GM12878 (cell line): Measurements from ENCODE around the gene KDM5C. TPM values are rescaled to one million over a fixed set of nuclear protein-coding genes. Genes with fewer than 3 reads are reported as not detected.

ENCODE experiments used
- ATAC-seq: fragments of 200-7000 bp; cut with Tn5 transposase; 3 replicates; pipeline ENCODE4 v1.9.1; 2020; ENCODE audit warnings: mild to moderate bottlenecking, moderate library complexity
- BruUV-seq: library from RNA; stranded (reverse); fragments of 400-500 nt; replicated peaks from 2 replicates; lab custom pipeline; 2021; lab: Mats Ljungman, UMichigan
- CTCF ChIA-PET: fragments of 300-600 bp; sonication (Branson Sonifier 250); formaldehyde crosslinking; extraction: SDS; loops from one replicate; lab custom pipeline; 2021; ENCODE audit warnings: inconsistent platforms; lab: Yijun Ruan, JAX
- POLR2A ChIA-PET: fragments of 350-600 bp; formaldehyde crosslinking; extraction: SDS; loops from one replicate; lab custom pipeline; 2021; ENCODE audit warnings: inconsistent platforms; lab: Charles Lee
- RAD21 ChIA-PET: fragments of 300-600 bp; sonication (Branson Sonifier 250); formaldehyde crosslinking; loops from one replicate; lab custom pipeline; 2023; ENCODE audit warnings: antibody characterized with exemption; ENCODE audit not compliant: unreplicated experiment; lab: Charles Lee
- SMC1A ChIA-PET: fragments of 300-600 bp; sonication (Branson Sonifier 250); formaldehyde crosslinking; loops from one replicate; lab custom pipeline; 2023; ENCODE audit not compliant: unreplicated experiment, uncharacterized antibody; lab: Charles Lee
- DNase-seq: peaks from one replicate; pipeline ENCODE4 v3.0.0-alpha.2; 2011; ENCODE audit warnings: low read depth, low spot score
- FAIRE-seq: peaks from 3 replicates; lab custom pipeline; 2011; peaks lifted over from hg19 to GRCh38; lab: Jason Lieb, UNC
- H2AFZ ChIP-seq: 2 replicates; pipeline ENCODE4 v1.6.0; 2011; ENCODE audit warnings: low read depth, low read length, control low read depth; ENCODE audit not compliant: control insufficient read depth
- H3K27ac ChIP-seq: 2 replicates; pipeline ENCODE4 v1.5.1; 2011; ENCODE audit warnings: control low read depth; ENCODE audit not compliant: control insufficient read depth, insufficient read depth
- H3K27me3 ChIP-seq, 2 experiments: replicated peaks in 1 of 2; 2 replicates each; pipeline versions ENCODE4 v1.6.0 to v1.6.1; 2011; ENCODE audit warnings: low read length in 1 of 2; ENCODE audit not compliant: control insufficient read depth in 2 of 2, insufficient read depth in 2 of 2
- H3K36me3 ChIP-seq, 2 experiments: 2 replicates each; pipeline ENCODE4 v1.5.1; 2011; ENCODE audit warnings: low read length in 1 of 2; ENCODE audit not compliant: control insufficient read depth in 2 of 2, insufficient read depth in 2 of 2
- H3K4me1 ChIP-seq: 2 replicates; pipeline ENCODE4 v1.6.1; 2011; ENCODE audit warnings: mild to moderate bottlenecking, low read length, moderate library complexity, mixed read lengths; ENCODE audit not compliant: control insufficient read depth, insufficient read depth
- H3K4me2 ChIP-seq: 2 replicates; pipeline ENCODE4 v1.6.0; 2011; ENCODE audit warnings: control low read depth; ENCODE audit not compliant: control insufficient read depth, insufficient read depth
- H3K4me3 ChIP-seq: fragments of 200-600 bp; sonication (generic); 2 replicates; pipeline ENCODE4 v1.5.1; 2016
- H3K79me2 ChIP-seq: 2 replicates; pipeline ENCODE4 v1.6.0; 2011; ENCODE audit warnings: low read length; ENCODE audit not compliant: control insufficient read depth, insufficient read depth
- H3K9ac ChIP-seq: 2 replicates; pipeline ENCODE4 v1.8.0; 2011; ENCODE audit warnings: low read length, control low read depth, mixed read lengths; ENCODE audit not compliant: control insufficient read depth, insufficient read depth
- H3K9me3 ChIP-seq: replicated peaks from 3 replicates; pipeline ENCODE4 v1.5.1; 2011; ENCODE audit warnings: mild to moderate bottlenecking, low read length; ENCODE audit not compliant: control insufficient read depth, insufficient read depth
- H4K20me1 ChIP-seq: 2 replicates; pipeline ENCODE4 v1.6.0; 2011; ENCODE audit not compliant: control insufficient read depth, insufficient read depth
- EED ChIP-seq: sonication (generic); IDR thresholded peaks from 2 replicates; pipeline ENCODE4 v1.6.1; 2016; ENCODE audit warnings: antibody characterized with exemption, low read depth
- FOXK2 ChIP-seq: fragments of 450-650 bp; IDR thresholded peaks from 2 replicates; pipeline ENCODE4 v1.6.1; 2017; ENCODE audit warnings: mild to moderate bottlenecking, moderate library complexity
- FOXM1 ChIP-seq: IDR thresholded peaks from 2 replicates; pipeline ENCODE4 v1.6.1; 2012; ENCODE audit warnings: low read depth, mild to moderate bottlenecking, inconsistent platforms, low read length, moderate library complexity
- GATAD2B ChIP-seq: fragments of 450-650 bp; conservative IDR thresholded peaks from 2 replicates; pipeline ENCODE4 v1.6.1; 2017; ENCODE audit warnings: low read depth, mild to moderate bottlenecking, moderate library complexity
- KDM1A ChIP-seq: fragments of 200-600 bp; sonication (generic); IDR thresholded peaks from 2 replicates; pipeline ENCODE4 v1.6.1; 2016; ENCODE audit warnings: borderline replicate concordance
- MXI1 ChIP-seq: fragments of 150-350 bp; IDR thresholded peaks from 2 replicates; pipeline ENCODE4 v1.6.1; 2011; ENCODE audit warnings: low read depth, mild to moderate bottlenecking, inconsistent platforms, low read length, improper control_type of control experiment
- POLR2AphosphoS2 ChIP-seq: IDR thresholded peaks from 2 replicates; pipeline ENCODE4 v1.6.1; 2011; ENCODE audit warnings: low read depth, mild to moderate bottlenecking, low read length, improper control_type of control experiment, moderate library complexity
- SMAD1 ChIP-seq: fragments of 450-650 bp; IDR thresholded peaks from 2 replicates; pipeline ENCODE4 v1.6.1; 2018; ENCODE audit warnings: mild to moderate bottlenecking, low read depth; ENCODE audit not compliant: partially characterized antibody
- SMC3 ChIP-seq: IDR thresholded peaks from 2 replicates; pipeline ENCODE4 v1.6.1; 2011; ENCODE audit warnings: low read length, improper control_type of control experiment, borderline replicate concordance
- ZNF384 ChIP-seq: IDR thresholded peaks from 2 replicates; pipeline ENCODE4 v1.6.1; 2012; ENCODE audit warnings: low read depth, mild to moderate bottlenecking, low read length, improper control_type of control experiment, borderline replicate concordance
- WGBS: methylation state at CpG from one replicate; pipeline ENCODE4 v1.1.6; 2016; ENCODE audit warnings: low lambda C conversion rate; ENCODE audit not compliant: insufficient replicate concordance, insufficient coverage; ENCODE audit errors: missing lambda C conversion rate; 5-methylcytosine and 5-hydroxymethylcytosine counted together
- in situ Hi-C: fragments of 300-500 bp; cut with MboI; formaldehyde crosslinking; loops from 9 replicates; pipeline ENCODE4 v1.14.3; 2018; ENCODE audit warnings: mixed read lengths
- intact Hi-C: fragments of 100-400 bp; cut with micrococcal nuclease; formaldehyde crosslinking; loops from one replicate; pipeline ENCODE4 v1.14.2; 2022; ENCODE audit not compliant: unreplicated experiment
- polyA plus RNA-seq, 11 experiments: library from polyadenylated mRNA; depleted of rRNA in 4 of 11; unstranded in 6 of 11; stranded (reverse) in 5 of 11; fragments of >200 nt; fragmentation: Nextera tagmentation in 4 of 11; fragmentation: Illumina TruSeq in 1 of 11; extraction: Ambion mirVana in 4 of 11; extraction: Trizol in 1 of 11; gene quantifications; 1 replicate in 1 of 11; 2 replicates in 10 of 11; pipeline versions ENCODE4 v1.2.1 to v1.2.3, GENCODE V29; 2011 to 2016; ENCODE audit warnings: inconsistent platforms in 2 of 11, missing spikeins in 2 of 11, low read depth in 1 of 11
- total RNA-seq, 4 experiments: library from RNA; depleted of rRNA in 3 of 4; stranded (reverse); fragments of >200 nt in 3 of 4; fragmentation: Illumina TruSeq in 1 of 4; extraction: Trizol in 1 of 4; gene quantifications; 2 replicates each; pipeline versions ENCODE4 v1.2.1 to v1.2.3, GENCODE V29; 2013 to 2021
- TF ChIP-seq, protein P1 (sequence below): fragments of 450-650 bp; formaldehyde crosslinking; IDR thresholded peaks from 2 replicates; pipeline ENCODE4 v1.4.0; 2022; ENCODE audit warnings: mild to moderate bottlenecking, moderate library complexity
- TF ChIP-seq, protein P2 (sequence below): fragments of 450-650 bp; IDR thresholded peaks from 2 replicates; pipeline ENCODE4 v1.6.1; 2017; ENCODE audit warnings: mild to moderate bottlenecking, moderate library complexity
- TF ChIP-seq, protein P3 (sequence below): fragments of 450-650 bp; IDR thresholded peaks from 2 replicates; pipeline ENCODE4 v1.6.1; 2014; ENCODE audit warnings: mild to moderate bottlenecking
- TF ChIP-seq, protein P4 (sequence below): IDR thresholded peaks from 2 replicates; pipeline ENCODE4 v1.6.1; 2012; ENCODE audit warnings: low read depth, low read length, improper control_type of control experiment

The KDM5C gene
- total and polyA plus RNA-seq, 10 of the 15 experiments (the other 5 are each of a cell fraction or from before 2014, with no cell fraction given) = 1.5 to 110 (median 53.0) TPM

DNA sequence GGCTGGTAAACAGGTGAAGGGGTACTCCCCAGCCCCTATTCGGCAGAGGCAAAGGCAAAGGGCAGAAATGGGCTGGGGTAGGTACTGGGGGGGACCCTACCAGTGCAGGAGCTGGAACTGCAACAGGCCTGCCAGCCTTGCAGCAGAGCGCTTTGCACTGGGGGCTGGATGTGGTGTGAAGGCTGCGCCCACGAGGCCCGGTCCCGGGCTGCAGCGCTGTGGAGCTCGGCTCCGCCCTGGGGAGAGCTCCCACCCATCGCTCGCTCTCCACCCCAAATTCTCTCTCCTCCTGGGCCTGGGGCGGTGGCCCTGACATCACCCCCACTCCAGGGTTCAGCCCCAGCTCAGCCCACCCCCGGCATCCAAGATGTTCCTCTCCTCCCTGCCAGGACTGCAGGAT is 32.2 kb upstream of the KDM5C start (continued):
- no peak for TF ChIP-seq GATAD2B
- TF ChIP-seq KDM1A = no peak
- TF ChIP-seq, protein P1, sequence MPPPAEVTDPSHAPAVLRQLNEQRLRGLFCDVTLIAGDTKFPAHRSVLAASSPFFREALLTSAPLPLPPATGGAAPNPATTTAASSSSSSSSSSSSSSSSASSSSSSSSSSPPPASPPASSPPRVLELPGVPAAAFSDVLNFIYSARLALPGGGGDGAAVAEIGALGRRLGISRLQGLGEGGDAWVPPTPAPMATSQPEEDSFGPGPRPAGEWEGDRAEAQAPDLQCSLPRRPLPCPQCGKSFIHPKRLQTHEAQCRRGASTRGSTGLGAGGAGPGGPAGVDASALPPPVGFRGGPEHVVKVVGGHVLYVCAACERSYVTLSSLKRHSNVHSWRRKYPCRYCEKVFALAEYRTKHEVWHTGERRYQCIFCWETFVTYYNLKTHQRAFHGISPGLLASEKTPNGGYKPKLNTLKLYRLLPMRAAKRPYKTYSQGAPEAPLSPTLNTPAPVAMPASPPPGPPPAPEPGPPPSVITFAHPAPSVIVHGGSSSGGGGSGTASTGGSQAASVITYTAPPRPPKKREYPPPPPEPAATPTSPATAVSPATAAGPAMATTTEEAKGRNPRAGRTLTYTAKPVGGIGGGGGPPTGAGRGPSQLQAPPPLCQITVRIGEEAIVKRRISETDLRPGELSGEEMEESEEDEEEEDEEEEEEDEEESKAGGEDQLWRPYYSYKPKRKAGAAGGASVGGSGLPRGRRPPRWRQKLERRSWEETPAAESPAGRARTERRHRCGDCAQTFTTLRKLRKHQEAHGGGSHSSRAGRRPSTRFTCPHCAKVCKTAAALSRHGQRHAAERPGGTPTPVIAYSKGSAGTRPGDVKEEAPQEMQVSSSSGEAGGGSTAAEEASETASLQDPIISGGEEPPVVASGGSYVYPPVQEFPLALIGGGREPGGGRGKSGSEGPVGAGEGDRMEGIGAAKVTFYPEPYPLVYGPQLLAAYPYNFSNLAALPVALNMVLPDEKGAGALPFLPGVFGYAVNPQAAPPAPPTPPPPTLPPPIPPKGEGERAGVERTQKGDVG (CRISPR knock-in tag) = no peak
- TF ChIP-seq, all 136 proteins: peak for 0

DNA sequence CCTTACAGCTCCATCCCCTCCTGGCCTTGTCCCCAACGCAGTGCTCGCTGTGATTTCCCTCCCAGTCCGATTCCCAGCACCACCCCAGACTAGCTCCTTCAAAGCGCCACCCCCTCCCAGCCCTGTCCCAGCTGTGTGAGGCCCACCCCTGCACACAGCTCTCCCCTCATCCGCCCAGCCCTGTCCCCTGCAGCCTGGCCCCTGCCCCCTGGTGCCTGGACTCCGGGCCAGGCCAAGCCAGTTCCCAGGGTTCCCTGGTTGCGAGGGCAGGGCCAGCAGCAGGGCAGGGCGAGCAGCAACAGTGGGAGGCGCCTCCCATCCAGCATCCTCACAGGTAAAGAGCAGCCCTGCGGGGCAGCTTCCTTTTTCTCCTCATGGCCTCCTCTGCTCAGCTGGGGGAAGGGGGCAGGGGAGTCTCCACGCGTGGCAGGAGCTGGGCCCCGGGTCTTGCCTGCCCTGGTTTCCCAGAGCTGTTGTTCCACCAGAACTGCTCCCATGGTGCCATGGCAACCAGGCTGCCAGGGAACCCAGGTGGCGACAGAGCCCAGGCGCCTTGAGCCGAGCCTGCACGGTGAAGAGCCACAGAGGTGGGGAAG is 31.5 kb upstream of the KDM5C start:
- no TSS peak for BruUV-seq
- ChIA-PET POLR2A (no interaction called here), SMC1A (no interaction called here), CTCF (no interaction called here), RAD21 (no interaction called here)
- Histone ChIP-seq H4K20me1 (no peaks in the 10 kb centered on the region), H3K79me2 (no peaks in the 10 kb centered on the region), H2AFZ (no peak overlapping the region), H3K27ac (no peak overlapping the region), H3K36me3 (no peaks in the 10 kb centered on the region), H3K27me3 (no peaks in the 10 kb centered on the region; a peak in 1 of 4 replicates), H3K4me3 (no peak overlapping the region), H3K9me3 (no peaks in the 10 kb centered on the region), H3K4me1 (no peaks in the 10 kb centered on the region), H3K4me2 (no peak overlapping the region), H3K9ac (no peak overlapping the region)
- intact Hi-C loops = no loop called here
- ATAC-seq = no peak
- 37% methylated on average over 13 of the region's 17 CpGs for WGBS
- in situ Hi-C loops = no loop called here
- DNase-seq = no peak
- FAIRE-seq = no peak
- TF ChIP-seq, protein P2, sequence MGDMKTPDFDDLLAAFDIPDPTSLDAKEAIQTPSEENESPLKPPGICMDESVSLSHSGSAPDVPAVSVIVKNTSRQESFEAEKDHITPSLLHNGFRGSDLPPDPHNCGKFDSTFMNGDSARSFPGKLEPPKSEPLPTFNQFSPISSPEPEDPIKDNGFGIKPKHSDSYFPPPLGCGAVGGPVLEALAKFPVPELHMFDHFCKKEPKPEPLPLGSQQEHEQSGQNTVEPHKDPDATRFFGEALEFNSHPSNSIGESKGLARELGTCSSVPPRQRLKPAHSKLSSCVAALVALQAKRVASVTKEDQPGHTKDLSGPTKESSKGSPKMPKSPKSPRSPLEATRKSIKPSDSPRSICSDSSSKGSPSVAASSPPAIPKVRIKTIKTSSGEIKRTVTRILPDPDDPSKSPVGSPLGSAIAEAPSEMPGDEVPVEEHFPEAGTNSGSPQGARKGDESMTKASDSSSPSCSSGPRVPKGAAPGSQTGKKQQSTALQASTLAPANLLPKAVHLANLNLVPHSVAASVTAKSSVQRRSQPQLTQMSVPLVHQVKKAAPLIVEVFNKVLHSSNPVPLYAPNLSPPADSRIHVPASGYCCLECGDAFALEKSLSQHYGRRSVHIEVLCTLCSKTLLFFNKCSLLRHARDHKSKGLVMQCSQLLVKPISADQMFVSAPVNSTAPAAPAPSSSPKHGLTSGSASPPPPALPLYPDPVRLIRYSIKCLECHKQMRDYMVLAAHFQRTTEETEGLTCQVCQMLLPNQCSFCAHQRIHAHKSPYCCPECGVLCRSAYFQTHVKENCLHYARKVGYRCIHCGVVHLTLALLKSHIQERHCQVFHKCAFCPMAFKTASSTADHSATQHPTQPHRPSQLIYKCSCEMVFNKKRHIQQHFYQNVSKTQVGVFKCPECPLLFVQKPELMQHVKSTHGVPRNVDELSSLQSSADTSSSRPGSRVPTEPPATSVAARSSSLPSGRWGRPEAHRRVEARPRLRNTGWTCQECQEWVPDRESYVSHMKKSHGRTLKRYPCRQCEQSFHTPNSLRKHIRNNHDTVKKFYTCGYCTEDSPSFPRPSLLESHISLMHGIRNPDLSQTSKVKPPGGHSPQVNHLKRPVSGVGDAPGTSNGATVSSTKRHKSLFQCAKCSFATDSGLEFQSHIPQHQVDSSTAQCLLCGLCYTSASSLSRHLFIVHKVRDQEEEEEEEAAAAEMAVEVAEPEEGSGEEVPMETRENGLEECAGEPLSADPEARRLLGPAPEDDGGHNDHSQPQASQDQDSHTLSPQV = no peak
- TF ChIP-seq SMAD1 = no peak
- no peak for TF ChIP-seq FOXM1
- TF ChIP-seq MXI1 = no peak
- TF ChIP-seq FOXK2 = no peak
- TF ChIP-seq SMC3 = no peak
- TF ChIP-seq EED = no peak
- no peak for TF ChIP-seq POLR2AphosphoS2
- TF ChIP-seq ZNF384 = no peak
- TF ChIP-seq, protein P3, sequence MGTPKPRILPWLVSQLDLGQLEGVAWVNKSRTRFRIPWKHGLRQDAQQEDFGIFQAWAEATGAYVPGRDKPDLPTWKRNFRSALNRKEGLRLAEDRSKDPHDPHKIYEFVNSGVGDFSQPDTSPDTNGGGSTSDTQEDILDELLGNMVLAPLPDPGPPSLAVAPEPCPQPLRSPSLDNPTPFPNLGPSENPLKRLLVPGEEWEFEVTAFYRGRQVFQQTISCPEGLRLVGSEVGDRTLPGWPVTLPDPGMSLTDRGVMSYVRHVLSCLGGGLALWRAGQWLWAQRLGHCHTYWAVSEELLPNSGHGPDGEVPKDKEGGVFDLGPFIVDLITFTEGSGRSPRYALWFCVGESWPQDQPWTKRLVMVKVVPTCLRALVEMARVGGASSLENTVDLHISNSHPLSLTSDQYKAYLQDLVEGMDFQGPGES = no peak
- TF ChIP-seq, protein P4, sequence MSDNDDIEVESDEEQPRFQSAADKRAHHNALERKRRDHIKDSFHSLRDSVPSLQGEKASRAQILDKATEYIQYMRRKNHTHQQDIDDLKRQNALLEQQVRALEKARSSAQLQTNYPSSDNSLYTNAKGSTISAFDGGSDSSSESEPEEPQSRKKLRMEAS = no peak
